HG03354 (cell line): Measurements from ENCODE around the gene MYMX.
A peak's percentile ranks its signal among the peaks of the same experiment; 100 is the strongest.

Source experiments
- ATAC-seq: cut with Tn5 transposase; IDR thresholded peaks from one replicate; pipeline ENCODE4 v1.9.1; 2021; ENCODE audit warnings: mild to moderate bottlenecking; ENCODE audit not compliant: unreplicated experiment, poor library complexity, severe bottlenecking

Gene MYMX

DNA sequence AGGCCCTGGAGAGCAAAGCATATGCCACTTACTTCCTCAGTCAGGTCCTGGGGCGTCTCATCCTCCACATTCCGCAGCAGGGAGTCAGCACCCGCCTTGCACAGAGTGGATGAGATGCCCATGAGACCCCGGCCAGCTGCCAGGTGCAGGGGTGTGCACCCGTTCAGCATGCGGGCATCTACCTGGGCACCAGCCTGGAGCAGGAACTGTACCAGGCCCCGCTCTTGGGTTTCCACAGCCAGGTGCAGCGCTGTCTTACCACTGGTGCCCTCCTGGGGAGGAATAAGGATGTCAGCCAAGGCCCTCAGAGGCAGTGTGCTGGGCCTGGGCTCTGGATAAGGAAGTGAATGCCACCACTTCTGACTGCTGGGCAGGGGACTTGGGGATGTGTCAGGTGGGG, 43.3 kb downstream of the MYMX start:
- no peak for ATAC-seq

- no peak for ATAC-seq
These were observed 43.9 kb downstream of the MYMX start for GRCh38 chr6:44260451-44261297.

GRCh38 chr6:44261581-44261980, 44.9 kb downstream of the MYMX start:
- ATAC-seq = no peak

DNA sequence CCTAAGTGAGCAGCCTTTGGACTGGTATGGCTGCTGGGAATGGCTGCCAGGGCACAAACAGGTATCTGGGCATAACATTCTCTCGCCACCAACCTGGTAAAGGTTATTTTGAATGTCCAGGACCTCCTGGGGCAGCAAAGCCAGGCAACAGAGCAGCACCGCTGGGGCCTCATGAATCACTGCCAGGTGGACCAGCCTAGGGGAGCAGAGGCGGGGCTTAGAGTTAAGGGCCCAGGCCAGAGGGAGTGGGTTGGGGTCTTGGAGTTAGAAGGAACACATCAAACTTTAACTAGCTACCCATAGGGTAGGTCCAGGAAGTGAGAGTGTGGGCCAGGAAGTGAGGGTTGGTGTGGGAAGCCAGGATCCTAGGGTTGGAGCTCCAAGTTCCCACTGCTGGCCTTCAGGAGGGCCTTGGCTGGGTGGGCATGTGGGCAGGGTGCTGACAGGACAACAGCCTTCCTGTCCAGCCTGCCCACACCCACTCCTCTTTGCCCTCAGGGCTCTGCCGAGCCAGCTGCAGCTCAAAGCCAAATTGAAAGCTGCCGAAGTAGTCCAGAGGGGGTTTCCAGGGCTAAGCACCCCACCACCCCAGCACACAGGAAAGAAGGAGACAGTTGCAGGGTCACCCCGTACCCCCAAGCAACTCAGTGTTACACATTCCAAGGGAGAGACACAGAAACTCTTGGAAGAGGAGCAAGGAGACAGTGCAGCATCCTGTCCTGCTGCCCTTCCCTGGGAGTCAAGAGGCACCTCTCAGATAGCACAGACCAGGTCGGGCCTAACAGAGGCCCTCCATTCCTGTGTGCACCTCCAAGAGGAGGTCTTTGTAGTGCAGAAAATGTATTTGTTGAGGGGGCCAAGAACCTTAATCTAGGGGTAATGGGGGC, 46.0 kb downstream of the MYMX start:
- no peak for ATAC-seq

DNA sequence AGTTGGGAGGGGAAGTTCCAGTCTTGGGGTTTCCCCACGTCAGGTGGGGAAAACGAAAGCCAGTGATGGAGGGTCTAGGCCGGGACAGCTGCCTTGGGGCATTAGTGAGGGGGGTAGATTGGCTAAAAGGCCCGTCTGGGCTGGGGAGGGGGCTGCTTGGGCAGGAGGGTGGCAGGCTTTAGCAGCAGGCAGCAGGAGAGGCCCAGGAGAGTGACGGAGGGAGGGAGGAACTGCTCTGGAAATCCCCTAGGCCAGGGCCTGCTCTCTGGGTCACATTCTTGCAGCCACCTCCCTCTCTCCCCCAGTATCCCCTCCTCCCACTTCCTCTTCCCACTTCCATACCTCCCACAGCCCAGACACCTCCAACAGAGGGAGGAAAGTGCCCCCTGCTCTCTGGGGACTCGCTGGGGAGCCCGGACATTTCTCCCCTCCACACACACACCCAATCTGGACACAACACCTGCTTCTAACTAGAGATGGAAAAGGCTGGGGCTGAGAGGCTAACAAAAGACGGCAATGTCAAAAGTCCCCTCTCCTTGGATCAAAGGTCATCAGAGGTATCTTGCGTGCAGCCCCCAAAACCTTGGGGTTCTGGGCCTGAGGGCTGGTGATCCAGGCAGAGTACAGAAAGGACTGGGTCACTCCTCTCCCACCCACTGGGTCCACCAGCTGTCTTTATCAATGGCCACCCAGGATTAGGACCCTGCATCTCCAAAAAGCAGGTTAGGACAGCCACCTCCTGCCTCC, 46.8 kb downstream of the MYMX start:
- peak; percentile 17 for ATAC-seq

DNA sequence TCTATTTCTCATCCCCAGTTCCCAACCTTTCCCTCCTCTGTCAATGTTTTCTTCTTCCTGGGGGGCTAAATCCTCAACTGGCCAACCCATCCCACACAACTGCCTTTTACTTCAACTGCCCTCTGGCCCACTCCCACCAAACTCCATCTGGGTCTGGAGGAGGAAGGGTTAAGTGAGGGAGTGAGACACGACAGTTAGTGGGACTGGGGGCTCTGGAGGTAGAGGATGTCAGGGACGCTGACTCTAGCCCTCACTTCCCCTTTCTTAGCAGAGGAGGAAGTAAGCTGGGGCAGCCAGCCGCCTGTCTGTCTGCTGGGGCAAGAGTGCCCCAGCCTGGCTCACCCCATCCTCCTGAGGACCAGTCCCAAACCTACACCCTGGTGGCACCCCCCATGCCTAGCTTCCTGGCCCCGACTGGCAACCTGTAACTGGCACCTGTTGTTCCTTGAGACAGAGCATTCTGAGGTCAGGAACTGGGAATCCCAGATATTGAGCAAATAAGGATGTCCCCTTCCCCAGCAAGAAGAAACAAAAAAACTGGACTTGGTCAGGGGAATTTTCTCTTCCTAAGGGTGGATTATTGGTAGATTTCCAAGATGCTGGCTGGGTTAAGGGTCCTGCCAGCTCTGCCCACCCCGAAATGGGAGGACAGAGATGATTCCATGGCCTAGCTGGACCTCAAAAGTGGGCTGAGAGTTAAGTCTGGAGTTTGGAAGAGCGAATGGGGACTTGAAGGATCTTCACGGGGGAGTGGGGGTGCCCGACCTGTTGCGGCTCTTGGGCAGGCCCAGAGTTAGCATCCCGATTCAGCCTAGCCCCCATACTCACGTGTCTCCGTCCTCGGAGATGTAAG, 47.7 kb downstream of the MYMX start:
- ATAC-seq = peak; percentile 44

DNA sequence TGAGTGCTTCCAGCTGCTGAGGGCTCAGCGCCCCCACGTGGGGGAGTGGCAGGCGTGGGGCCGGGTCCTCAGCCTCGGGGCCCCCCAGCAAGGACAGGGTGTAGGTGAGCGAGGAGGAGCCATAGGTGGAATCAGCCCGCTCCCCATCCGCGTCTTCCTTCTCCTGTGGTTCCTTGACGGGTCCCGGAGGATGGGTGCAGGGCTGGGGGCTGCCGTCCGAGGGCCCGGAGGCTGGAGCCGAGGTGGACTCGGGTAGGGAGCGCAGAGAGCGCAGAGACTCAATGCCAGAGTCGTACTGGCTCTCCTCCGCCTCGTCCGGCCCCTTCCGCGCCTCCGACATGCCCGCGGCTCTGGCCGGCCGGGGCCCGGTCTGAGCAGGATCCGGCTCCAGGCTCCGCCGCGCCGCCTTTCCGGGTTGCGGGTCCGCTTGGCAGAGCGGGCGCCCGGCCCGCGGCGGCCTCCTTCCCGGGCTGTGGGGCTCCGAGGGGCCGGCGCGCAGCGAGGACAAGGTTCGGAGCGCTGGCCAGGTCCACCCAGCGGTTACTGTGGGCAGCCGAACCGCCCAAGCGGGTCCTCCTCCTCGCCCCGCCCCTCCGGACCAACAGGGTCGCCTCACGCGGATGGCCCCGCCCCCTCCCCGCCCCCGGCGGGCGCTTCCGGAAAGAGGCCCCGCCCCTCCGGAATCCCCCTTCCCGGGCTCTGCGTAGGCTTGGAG, 48.4 kb downstream of the MYMX start, which contains the start of gene NFKBIE:
Gene NFKBIE, minus strand, starts transcription at position 545 of the 715 bp plus-strand sequence. Its CDS starts 205 bp downstream, at position 340.
- ATAC-seq = peak; percentile 45

GRCh38 chr6:44265722-44266233, 49.1 kb downstream of the MYMX start:
- no peak for ATAC-seq

- ATAC-seq = no peak
These were observed 49.6 kb downstream of the MYMX start for GRCh38 chr6:44266347-44266746.

- ATAC-seq = no peak
These were observed 50.5 kb downstream of the MYMX start for GRCh38 chr6:44267252-44267651.
